ENCODE data around the gene DEGS2. TPM values are rescaled to one million over a fixed set of nuclear protein-coding genes. Genes with fewer than 3 reads are reported as not detected.
A peak's percentile ranks its signal among the peaks of the same experiment; 100 is the strongest.

DEGS2 gene
- total and polyA plus RNA-seq, 2 of the 13 experiments (the other 11 are each of a cell fraction or from before 2014, with no cell fraction given) = 0.09 TPM

- no peak for TF ChIP-seq IKZF1 (IDR thresholded peaks at IDR 0.05)
- TF ChIP-seq, protein P1, sequence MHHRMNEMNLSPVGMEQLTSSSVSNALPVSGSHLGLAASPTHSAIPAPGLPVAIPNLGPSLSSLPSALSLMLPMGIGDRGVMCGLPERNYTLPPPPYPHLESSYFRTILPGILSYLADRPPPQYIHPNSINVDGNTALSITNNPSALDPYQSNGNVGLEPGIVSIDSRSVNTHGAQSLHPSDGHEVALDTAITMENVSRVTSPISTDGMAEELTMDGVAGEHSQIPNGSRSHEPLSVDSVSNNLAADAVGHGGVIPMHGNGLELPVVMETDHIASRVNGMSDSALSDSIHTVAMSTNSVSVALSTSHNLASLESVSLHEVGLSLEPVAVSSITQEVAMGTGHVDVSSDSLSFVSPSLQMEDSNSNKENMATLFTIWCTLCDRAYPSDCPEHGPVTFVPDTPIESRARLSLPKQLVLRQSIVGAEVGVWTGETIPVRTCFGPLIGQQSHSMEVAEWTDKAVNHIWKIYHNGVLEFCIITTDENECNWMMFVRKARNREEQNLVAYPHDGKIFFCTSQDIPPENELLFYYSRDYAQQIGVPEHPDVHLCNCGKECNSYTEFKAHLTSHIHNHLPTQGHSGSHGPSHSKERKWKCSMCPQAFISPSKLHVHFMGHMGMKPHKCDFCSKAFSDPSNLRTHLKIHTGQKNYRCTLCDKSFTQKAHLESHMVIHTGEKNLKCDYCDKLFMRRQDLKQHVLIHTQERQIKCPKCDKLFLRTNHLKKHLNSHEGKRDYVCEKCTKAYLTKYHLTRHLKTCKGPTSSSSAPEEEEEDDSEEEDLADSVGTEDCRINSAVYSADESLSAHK (CRISPR knock-in tag; IDR thresholded peaks at IDR 0.05; ENCODE audit: borderline replicate concordance) = no peak
- no peak for TF ChIP-seq ZNF44 (CRISPR knock-in tag; IDR thresholded peaks at IDR 0.05)
- no peak for TF ChIP-seq ZBTB49 (CRISPR knock-in tag; IDR thresholded peaks at IDR 0.05; ENCODE audit: borderline replicate concordance)
- no peak for TF ChIP-seq KMT2A (CRISPR knock-in tag; IDR thresholded peaks at IDR 0.05)
- TF ChIP-seq, protein P2, sequence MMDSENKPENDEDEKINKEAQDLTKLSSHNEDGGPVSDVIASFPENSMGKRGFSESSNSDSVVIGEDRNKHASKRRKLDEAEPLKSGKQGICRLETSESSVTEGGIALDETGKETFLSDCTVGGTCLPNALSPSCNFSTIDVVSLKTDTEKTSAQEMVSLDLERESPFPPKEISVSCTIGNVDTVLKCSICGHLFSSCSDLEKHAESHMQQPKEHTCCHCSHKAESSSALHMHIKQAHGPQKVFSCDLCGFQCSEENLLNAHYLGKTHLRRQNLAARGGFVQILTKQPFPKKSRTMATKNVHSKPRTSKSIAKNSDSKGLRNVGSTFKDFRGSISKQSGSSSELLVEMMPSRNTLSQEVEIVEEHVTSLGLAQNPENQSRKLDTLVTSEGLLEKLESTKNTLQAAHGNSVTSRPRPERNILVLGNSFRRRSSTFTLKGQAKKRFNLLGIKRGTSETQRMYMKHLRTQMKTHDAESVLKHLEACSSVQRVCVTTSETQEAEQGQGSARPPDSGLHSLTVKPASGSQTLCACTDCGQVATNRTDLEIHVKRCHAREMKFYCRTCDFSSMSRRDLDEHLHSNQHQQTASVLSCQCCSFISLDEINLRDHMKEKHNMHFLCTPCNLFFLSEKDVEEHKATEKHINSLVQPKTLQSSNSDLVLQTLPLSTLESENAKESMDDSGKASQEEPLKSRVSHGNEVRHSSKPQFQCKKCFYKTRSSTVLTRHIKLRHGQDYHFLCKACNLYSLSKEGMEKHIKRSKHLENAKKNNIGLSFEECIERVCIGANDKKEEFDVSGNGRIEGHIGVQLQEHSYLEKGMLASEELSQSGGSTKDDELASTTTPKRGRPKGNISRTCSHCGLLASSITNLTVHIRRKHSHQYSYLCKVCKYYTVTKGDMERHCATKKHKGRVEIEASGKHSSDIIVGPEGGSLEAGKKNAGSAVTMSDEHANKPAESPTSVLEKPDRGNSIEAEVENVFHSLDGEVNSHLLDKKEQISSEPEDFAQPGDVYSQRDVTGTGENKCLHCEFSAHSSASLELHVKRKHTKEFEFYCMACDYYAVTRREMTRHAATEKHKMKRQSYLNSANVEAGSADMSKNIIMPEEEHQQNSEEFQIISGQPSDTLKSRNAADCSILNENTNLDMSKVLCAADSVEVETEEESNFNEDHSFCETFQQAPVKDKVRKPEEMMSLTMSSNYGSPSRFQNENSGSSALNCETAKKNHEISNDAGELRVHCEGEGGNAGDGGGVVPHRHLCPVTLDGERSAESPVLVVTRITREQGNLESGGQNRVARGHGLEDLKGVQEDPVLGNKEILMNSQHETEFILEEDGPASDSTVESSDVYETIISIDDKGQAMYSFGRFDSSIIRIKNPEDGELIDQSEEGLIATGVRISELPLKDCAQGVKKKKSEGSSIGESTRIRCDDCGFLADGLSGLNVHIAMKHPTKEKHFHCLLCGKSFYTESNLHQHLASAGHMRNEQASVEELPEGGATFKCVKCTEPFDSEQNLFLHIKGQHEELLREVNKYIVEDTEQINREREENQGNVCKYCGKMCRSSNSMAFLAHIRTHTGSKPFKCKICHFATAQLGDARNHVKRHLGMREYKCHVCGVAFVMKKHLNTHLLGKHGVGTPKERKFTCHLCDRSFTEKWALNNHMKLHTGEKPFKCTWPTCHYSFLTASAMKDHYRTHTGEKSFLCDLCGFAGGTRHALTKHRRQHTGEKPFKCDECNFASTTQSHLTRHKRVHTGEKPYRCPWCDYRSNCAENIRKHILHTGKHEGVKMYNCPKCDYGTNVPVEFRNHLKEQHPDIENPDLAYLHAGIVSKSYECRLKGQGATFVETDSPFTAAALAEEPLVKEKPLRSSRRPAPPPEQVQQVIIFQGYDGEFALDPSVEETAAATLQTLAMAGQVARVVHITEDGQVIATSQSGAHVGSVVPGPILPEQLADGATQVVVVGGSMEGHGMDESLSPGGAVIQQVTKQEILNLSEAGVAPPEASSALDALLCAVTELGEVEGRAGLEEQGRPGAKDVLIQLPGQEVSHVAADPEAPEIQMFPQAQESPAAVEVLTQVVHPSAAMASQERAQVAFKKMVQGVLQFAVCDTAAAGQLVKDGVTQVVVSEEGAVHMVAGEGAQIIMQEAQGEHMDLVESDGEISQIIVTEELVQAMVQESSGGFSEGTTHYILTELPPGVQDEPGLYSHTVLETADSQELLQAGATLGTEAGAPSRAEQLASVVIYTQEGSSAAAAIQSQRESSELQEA (CRISPR knock-in tag; IDR thresholded peaks at IDR 0.05; ENCODE audit: not compliant biosample characterization) = peak; percentile 23
- TF ChIP-seq, protein P3, sequence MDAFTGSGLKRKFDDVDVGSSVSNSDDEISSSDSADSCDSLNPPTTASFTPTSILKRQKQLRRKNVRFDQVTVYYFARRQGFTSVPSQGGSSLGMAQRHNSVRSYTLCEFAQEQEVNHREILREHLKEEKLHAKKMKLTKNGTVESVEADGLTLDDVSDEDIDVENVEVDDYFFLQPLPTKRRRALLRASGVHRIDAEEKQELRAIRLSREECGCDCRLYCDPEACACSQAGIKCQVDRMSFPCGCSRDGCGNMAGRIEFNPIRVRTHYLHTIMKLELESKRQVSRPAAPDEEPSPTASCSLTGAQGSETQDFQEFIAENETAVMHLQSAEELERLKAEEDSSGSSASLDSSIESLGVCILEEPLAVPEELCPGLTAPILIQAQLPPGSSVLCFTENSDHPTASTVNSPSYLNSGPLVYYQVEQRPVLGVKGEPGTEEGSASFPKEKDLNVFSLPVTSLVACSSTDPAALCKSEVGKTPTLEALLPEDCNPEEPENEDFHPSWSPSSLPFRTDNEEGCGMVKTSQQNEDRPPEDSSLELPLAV (CRISPR knock-in tag; conservative IDR thresholded peaks at IDR 0.05; ENCODE audit: low read depth) = no peak
Observed at GRCh38 chr14:100144996-100145646, 14.3 kb downstream of the DEGS2 start (continued).

All from HepG2 (cell line).